K562 (cell line): ENCODE data around the gene MSRB2. TPM values are rescaled to one million over a fixed set of nuclear protein-coding genes. Genes with fewer than 3 reads are reported as not detected.

Experiments used
- ATAC-seq: fragments of 200-7000 bp; cut with Tn5 transposase; 3 replicates; pipeline ENCODE4 v1.9.1; 2020; ENCODE audit warnings: moderate library complexity
- BruUV-seq: library from RNA; stranded (reverse); fragments of 400-500 nt; replicated peaks from 2 replicates; lab custom pipeline; 2021; lab: Mats Ljungman, UMichigan
- CTCF ChIA-PET: fragments of 300-600 bp; formaldehyde crosslinking; extraction: SDS; loops from one replicate; lab custom pipeline; 2021; ENCODE audit warnings: low intra/inter-chr PET ratio; lab: Yijun Ruan, JAX
- POLR2A ChIA-PET: fragments of 300-600, 350-650 bp; sonication (Branson Sonifier 250); formaldehyde crosslinking; extraction: SDS; loops from one replicate; lab custom pipeline; 2021; ENCODE audit warnings: antibody characterized with exemption, inconsistent platforms; lab: Yijun Ruan, JAX
- DNase-seq, 4 experiments: peaks; one replicate each; pipeline versions ENCODE4 v3.0.0 to v3.0.0-alpha.2; 2011 to 2018; ENCODE audit warnings: low spot score in 3 of 4, mixed read lengths in 3 of 4; ENCODE audit errors: extremely low read depth in 1 of 4
- FAIRE-seq: peaks from 2 replicates; lab custom pipeline; 2011; peaks lifted over from hg19 to GRCh38; lab: Jason Lieb, UNC
- H2AFZ ChIP-seq: 2 replicates; pipeline ENCODE4 v1.6.0; 2011; ENCODE audit warnings: low read depth, low read length, control low read depth, inconsistent platforms
- H3K27ac ChIP-seq: fragments of 200-600 bp; 3 replicates; pipeline ENCODE4 v1.8.0; 2011; ENCODE audit warnings: low read depth, mild to moderate bottlenecking, control low read depth, inconsistent platforms, low read length, moderate library complexity, mixed read lengths; ENCODE audit errors: extremely low read depth
- H3K27me3 ChIP-seq, 2 experiments: fragments of 300-600 bp in 1 of 2; 2 replicates in 1 of 2; 3 replicates in 1 of 2; pipeline versions ENCODE4 v1.6.0 to v1.8.0; 2011; ENCODE audit warnings: inconsistent platforms in 2 of 2, low read length in 2 of 2, mild to moderate bottlenecking in 1 of 2, mixed read lengths in 1 of 2, moderate library complexity in 1 of 2; ENCODE audit not compliant: control insufficient read depth in 2 of 2, insufficient read depth in 2 of 2
- H3K36me3 ChIP-seq: fragments of 300-600 bp; 3 replicates; pipeline ENCODE4 v1.8.0; 2011; ENCODE audit warnings: mild to moderate bottlenecking, low read length, inconsistent platforms; ENCODE audit not compliant: control insufficient read depth, insufficient read depth
- H3K4me1 ChIP-seq, 2 experiments: fragments of 200-600 bp in 1 of 2; replicated peaks in 1 of 2; 2 replicates in 1 of 2; 3 replicates in 1 of 2; pipeline versions ENCODE4 v1.5.1 to v1.8.0; 2011; ENCODE audit warnings: inconsistent platforms in 2 of 2, low read length in 2 of 2, mild to moderate bottlenecking in 1 of 2, mixed read lengths in 1 of 2, moderate library complexity in 1 of 2; ENCODE audit not compliant: control insufficient read depth in 2 of 2, insufficient read depth in 2 of 2
- H3K4me2 ChIP-seq: 2 replicates; pipeline ENCODE4 v1.6.1; 2011; ENCODE audit warnings: low read length, control low read depth, inconsistent platforms, mixed read lengths; ENCODE audit not compliant: insufficient read depth
- H3K4me3 ChIP-seq: fragments of 200-600 bp; sonication (generic), shearing (Covaris generic); 2 replicates; pipeline ENCODE4 v1.5.1; 2016; ENCODE audit warnings: control low read depth, inconsistent platforms
- H3K79me2 ChIP-seq: fragments of 200-600 bp; 3 replicates; pipeline ENCODE4 v1.8.0; 2011; ENCODE audit warnings: low read length, inconsistent platforms; ENCODE audit not compliant: control insufficient read depth, insufficient read depth
- H3K9ac ChIP-seq, 2 experiments: 2 replicates each; pipeline versions ENCODE4 v1.6.0 to v1.6.1; 2011; ENCODE audit warnings: low read depth in 2 of 2, low read length in 2 of 2, control low read depth in 1 of 2, inconsistent platforms in 1 of 2, mild to moderate bottlenecking in 1 of 2, mixed read lengths in 1 of 2; ENCODE audit not compliant: insufficient read depth in 1 of 2
- H3K9me1 ChIP-seq: one replicate; pipeline ENCODE4 v1.6.0; 2011; ENCODE audit warnings: inconsistent platforms, mild to moderate bottlenecking, low read length, moderate library complexity; ENCODE audit not compliant: control insufficient read depth, insufficient read depth
- H3K9me3 ChIP-seq: replicated peaks from 2 replicates; pipeline ENCODE4 v1.5.1; 2011; ENCODE audit warnings: low read depth, low read length, inconsistent platforms; ENCODE audit not compliant: control insufficient read depth, insufficient read depth
- H4K20me1 ChIP-seq: replicated peaks from 2 replicates; pipeline ENCODE4 v1.6.1; 2011; ENCODE audit warnings: low read length, inconsistent platforms, mixed read lengths; ENCODE audit not compliant: control insufficient read depth, insufficient read depth
- ARID3B ChIP-seq: fragments of 250-450 bp; sonication (Bioruptor Pico); IDR thresholded peaks from 2 replicates; pipeline ENCODE4 v1.4.0; 2020; ENCODE audit warnings: borderline replicate concordance
- NFE2L1 ChIP-seq: fragments of 450-650 bp; IDR thresholded peaks from 2 replicates; pipeline ENCODE4 v1.6.1; 2016; ENCODE audit warnings: missing genetic modification characterization, low read depth, mild to moderate bottlenecking, missing compliant biosample characterization, moderate library complexity, borderline replicate concordance
- POLR3A ChIP-seq: IDR thresholded peaks from 2 replicates; pipeline ENCODE4 v1.6.1; 2011; ENCODE audit warnings: borderline replicate concordance, mild to moderate bottlenecking, moderate library complexity; ENCODE audit not compliant: insufficient read length, insufficient read depth; ENCODE audit errors: extremely low read depth
- SIX5 ChIP-seq, 2 experiments: IDR thresholded peaks; 2 replicates each; pipeline ENCODE4 v1.6.1; 2011; ENCODE audit warnings: low read length in 2 of 2, borderline replicate concordance in 1 of 2, low read depth in 1 of 2, mild to moderate bottlenecking in 1 of 2, moderate library complexity in 1 of 2; ENCODE audit not compliant: insufficient read depth in 1 of 2
- STAT5B ChIP-seq: fragments of 250-450 bp; sonication (Bioruptor Pico); IDR thresholded peaks from 2 replicates; pipeline ENCODE4 v1.8.0; 2021; ENCODE audit warnings: mild to moderate bottlenecking, inconsistent platforms
- TFE3 ChIP-seq: fragments of 450-650 bp; formaldehyde crosslinking; IDR thresholded peaks from 2 replicates; pipeline ENCODE4 v1.4.0; 2020; ENCODE audit warnings: mild to moderate bottlenecking, mixed read lengths
- USF2 ChIP-seq: sonication (generic); formaldehyde crosslinking; IDR thresholded peaks from 2 replicates; pipeline ENCODE4 v1.5.0; 2020; ENCODE audit warnings: missing genetic modification reagents
- WGBS: fragments of 100-300 bp; shearing (Covaris generic); methylation state at CpG from one replicate; pipeline ENCODE4 v1.1.6; 2016; ENCODE audit warnings: low coverage, mixed read lengths; ENCODE audit not compliant: insufficient coverage; ENCODE audit errors: missing lambda C conversion rate; 5-methylcytosine and 5-hydroxymethylcytosine counted together
- in situ Hi-C: fragments of 300-500 bp; cut with MboI; formaldehyde crosslinking; loops from 4 replicates; pipeline ENCODE4 v1.15.0; 2018; ENCODE audit warnings: inconsistent platforms, mixed read lengths
- intact Hi-C: fragments of 100-400 bp; cut with micrococcal nuclease; formaldehyde crosslinking; loops from 2 replicates; pipeline ENCODE4 v1.14.2; 2022
- polyA plus RNA-seq, 8 experiments: library from polyadenylated mRNA; depleted of rRNA in 4 of 8; stranded (reverse) in 5 of 8; unstranded in 3 of 8; fragments of >200 nt; fragmentation: Nextera tagmentation in 2 of 8; fragmentation: Illumina TruSeq in 1 of 8; extraction: Ambion mirVana in 2 of 8; extraction: Trizol in 1 of 8; gene quantifications; 2 replicates each; pipeline versions ENCODE4 v1.2.1 to v1.2.3, GENCODE V29; 2011 to 2014; ENCODE audit warnings: inconsistent platforms in 1 of 8, missing spikeins in 1 of 8
- total RNA-seq, 7 experiments: library from RNA; depleted of rRNA in 6 of 7; stranded (reverse); fragments of >200 nt in 6 of 7; fragmentation: Illumina TruSeq in 2 of 7; extraction: Trizol in 2 of 7; gene quantifications; 2 replicates each; pipeline versions ENCODE4 v1.2.1 to v1.2.3, GENCODE V29; 2011 to 2021; ENCODE audit warnings: low replicate concordance in 1 of 7

MSRB2 gene
- total and polyA plus RNA-seq, 9 of the 15 experiments (the other 6 are each of a cell fraction or from before 2014, with no cell fraction given), result 1.5 to 22.3 (median 5.9) TPM

GRCh38 chr10:23116486-23117205, 21.3 kb downstream of the MSRB2 start (continued):
- TF ChIP-seq ARID3B (CRISPR knock-in tag), result no peak
- TF ChIP-seq, all 486 proteins: peak for 0

GRCh38 chr10:23120001-23120934, 24.9 kb downstream of the MSRB2 start:
- POLR2A ChIA-PET, result no interaction called here
- DNase-seq (no peak), FAIRE-seq (no peak), ATAC-seq (no peak)
- intact Hi-C loops (no loop called here), in situ Hi-C loops (no loop called here)
- no peak overlapping the region for H3K27ac ChIP-seq
- no peaks in the 10 kb centered on the region for H3K36me3 ChIP-seq
- CTCF ChIA-PET, result no interaction called here
- H2AFZ ChIP-seq, result no peak overlapping the region
- no peak overlapping the region for H3K4me3 ChIP-seq
- H3K4me1 ChIP-seq, result no peaks in the 10 kb centered on the region
- WGBS, result 34% methylated on average over 11 of the region's 11 CpGs
- H3K27me3 ChIP-seq, result no peaks in the 10 kb centered on the region
- no peaks in the 10 kb centered on the region for H3K9me3 ChIP-seq
- no TSS peak for BruUV-seq
- H3K79me2 ChIP-seq, result no peaks in the 10 kb centered on the region
- H4K20me1 ChIP-seq, result no peaks in the 10 kb centered on the region
- peak; percentile 12; the same call in 1 of the 2 replicates for TF ChIP-seq TFE3 (CRISPR knock-in tag)
- no peak for TF ChIP-seq NFE2L1 (tag)
- TF ChIP-seq USF2, result 0 out of 2 replicates have a peak, but pooled peaks have one; percentile 8
- TF ChIP-seq POLR3A, result no peak
- TF ChIP-seq SIX5 (IDR thresholded peaks at IDR 0.05; ENCODE audit: borderline replicate concordance in 1 of 2, insufficient read depth in 1 of 2, low read depth in 1 of 2, low read length in 2 of 2), result no peak
- no peak for TF ChIP-seq STAT5B
- H3K9ac ChIP-seq, result no peak overlapping the region
- no peak overlapping the region for H3K4me2 ChIP-seq
- H3K9me1 ChIP-seq, result no peaks in the 10 kb centered on the region
